HG02981 (cell line): ENCODE results near the gene PDIA2.

Experiments used
- ATAC-seq: cut with Tn5 transposase; IDR thresholded peaks from one replicate; pipeline ENCODE4 v1.9.1; 2021; ENCODE audit warnings: mild to moderate bottlenecking, moderate library complexity; ENCODE audit not compliant: unreplicated experiment

The PDIA2 gene

GRCh38 chr16:279531-279930 is 3.4 kb upstream of the PDIA2 start:
- ATAC-seq: no peak

GRCh38 chr16:280005-280460 is 2.9 kb upstream of the PDIA2 start:
- no peak for ATAC-seq

GRCh38 chr16:280552-280951 is 2.4 kb upstream of the PDIA2 start, which contains the start of gene ARHGDIG:
Gene ARHGDIG, plus strand, starts transcription at chr16:280591. Its CDS starts 90 bp downstream, at chr16:280681.
- ATAC-seq: no peak

GRCh38 chr16:280991-281659 is 1.8 kb upstream of the PDIA2 start:
- ATAC-seq: no peak

- no peak for ATAC-seq
Measured at GRCh38 chr16:281660-282255, 1.2 kb upstream of the PDIA2 start.

GRCh38 chr16:282491-282890 is 473 bp upstream of the PDIA2 start:
- ATAC-seq: no peak

- ATAC-seq: no peak
Measured at GRCh38 chr16:284204-285120, 1.5 kb downstream of the PDIA2 start.

GRCh38 chr16:285146-286055 is 2.4 kb downstream of the PDIA2 start:
- ATAC-seq: no peak

- ATAC-seq: no peak
Measured at GRCh38 chr16:286491-287297, 3.7 kb downstream of the PDIA2 start.

GRCh38 chr16:287298-287811 is 4.4 kb downstream of the PDIA2 start:
- ATAC-seq: no peak

GRCh38 chr16:287981-288920 is 5.3 kb downstream of the PDIA2 start:
- ATAC-seq: no peak

- no peak for ATAC-seq
Measured at GRCh38 chr16:289395-289997, 6.5 kb downstream of the PDIA2 start.

- ATAC-seq: no peak
Measured at GRCh38 chr16:290015-290680, 7.2 kb downstream of the PDIA2 start.

- no peak for ATAC-seq
Measured at GRCh38 chr16:290681-291405, 7.9 kb downstream of the PDIA2 start.

- no peak for ATAC-seq
Measured at GRCh38 chr16:291539-291938, 8.6 kb downstream of the PDIA2 start.

GRCh38 chr16:293043-293775 is 10.2 kb downstream of the PDIA2 start:
- no peak for ATAC-seq
